Body of pancreas (tissue), 4 donors: ENCODE results near the gene DNAJC5G.

Source experiments
- POLR2A ChIP-seq, 3 donors: fragments of 450-650 bp; IDR thresholded peaks; one replicate each; pipeline ENCODE4 v1.6.1; 2016; ENCODE audit warnings: antibody characterized with exemption in 3 of 3, mild to moderate bottlenecking in 2 of 3
- TF ChIP-seq, protein P1 (sequence below), 7 experiments: fragments of 450-650 bp in 4 of 7; fragments of 200-600 bp in 3 of 7; sonication (generic) in 3 of 7; IDR thresholded peaks; one replicate each; pipeline ENCODE4 v1.5.1; 2016 to 2019; ENCODE audit warnings: antibody characterized with exemption in 7 of 7

GRCh38 chr2:27281855-27282559 lies 6.8 kb downstream of the DNAJC5G start, which contains the start of gene TRIM54:
- TF ChIP-seq POLR2A (IDR thresholded peaks at IDR 0.05): no peak
- TF ChIP-seq, protein P1, sequence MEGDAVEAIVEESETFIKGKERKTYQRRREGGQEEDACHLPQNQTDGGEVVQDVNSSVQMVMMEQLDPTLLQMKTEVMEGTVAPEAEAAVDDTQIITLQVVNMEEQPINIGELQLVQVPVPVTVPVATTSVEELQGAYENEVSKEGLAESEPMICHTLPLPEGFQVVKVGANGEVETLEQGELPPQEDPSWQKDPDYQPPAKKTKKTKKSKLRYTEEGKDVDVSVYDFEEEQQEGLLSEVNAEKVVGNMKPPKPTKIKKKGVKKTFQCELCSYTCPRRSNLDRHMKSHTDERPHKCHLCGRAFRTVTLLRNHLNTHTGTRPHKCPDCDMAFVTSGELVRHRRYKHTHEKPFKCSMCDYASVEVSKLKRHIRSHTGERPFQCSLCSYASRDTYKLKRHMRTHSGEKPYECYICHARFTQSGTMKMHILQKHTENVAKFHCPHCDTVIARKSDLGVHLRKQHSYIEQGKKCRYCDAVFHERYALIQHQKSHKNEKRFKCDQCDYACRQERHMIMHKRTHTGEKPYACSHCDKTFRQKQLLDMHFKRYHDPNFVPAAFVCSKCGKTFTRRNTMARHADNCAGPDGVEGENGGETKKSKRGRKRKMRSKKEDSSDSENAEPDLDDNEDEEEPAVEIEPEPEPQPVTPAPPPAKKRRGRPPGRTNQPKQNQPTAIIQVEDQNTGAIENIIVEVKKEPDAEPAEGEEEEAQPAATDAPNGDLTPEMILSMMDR (IDR thresholded peaks at IDR 0.05): no peak
